DND-41 (cell line): ENCODE measurements around the gene COG6.

Source experiments
- CTCF ChIP-seq: IDR thresholded peaks from 2 replicates; pipeline ENCODE4 v1.5.1; 2012; ENCODE audit warnings: borderline replicate concordance, low read length, moderate library complexity, mild to moderate bottlenecking; ENCODE audit not compliant: poor library complexity, severe bottlenecking; ENCODE audit errors: extremely low read depth
- EZH2 ChIP-seq: IDR thresholded peaks from 3 replicates; pipeline ENCODE4 v1.6.1; 2012; ENCODE audit warnings: borderline replicate concordance, low read depth, mild to moderate bottlenecking, moderate library complexity, low read length, inconsistent platforms; ENCODE audit not compliant: severe bottlenecking

- TF ChIP-seq CTCF (no peak), EZH2 (no peak)
Measured at GRCh38 chr13:39767791-39768517, 112.5 kb downstream of the COG6 start.
